22Rv1 (cell line): ENCODE measurements around the gene SRSF3.

Experiments
- ZFX ChIP-seq: fragments of 450-650 bp; IDR thresholded peaks from 2 replicates; pipeline ENCODE4 v1.6.1; 2017; ENCODE audit warnings: antibody characterized with exemption, borderline replicate concordance
- TF ChIP-seq, protein P1 (sequence below): fragments of 450-650 bp; IDR thresholded peaks from 2 replicates; pipeline ENCODE4 v1.5.1; 2017; ENCODE audit warnings: mild to moderate bottlenecking

DNA sequence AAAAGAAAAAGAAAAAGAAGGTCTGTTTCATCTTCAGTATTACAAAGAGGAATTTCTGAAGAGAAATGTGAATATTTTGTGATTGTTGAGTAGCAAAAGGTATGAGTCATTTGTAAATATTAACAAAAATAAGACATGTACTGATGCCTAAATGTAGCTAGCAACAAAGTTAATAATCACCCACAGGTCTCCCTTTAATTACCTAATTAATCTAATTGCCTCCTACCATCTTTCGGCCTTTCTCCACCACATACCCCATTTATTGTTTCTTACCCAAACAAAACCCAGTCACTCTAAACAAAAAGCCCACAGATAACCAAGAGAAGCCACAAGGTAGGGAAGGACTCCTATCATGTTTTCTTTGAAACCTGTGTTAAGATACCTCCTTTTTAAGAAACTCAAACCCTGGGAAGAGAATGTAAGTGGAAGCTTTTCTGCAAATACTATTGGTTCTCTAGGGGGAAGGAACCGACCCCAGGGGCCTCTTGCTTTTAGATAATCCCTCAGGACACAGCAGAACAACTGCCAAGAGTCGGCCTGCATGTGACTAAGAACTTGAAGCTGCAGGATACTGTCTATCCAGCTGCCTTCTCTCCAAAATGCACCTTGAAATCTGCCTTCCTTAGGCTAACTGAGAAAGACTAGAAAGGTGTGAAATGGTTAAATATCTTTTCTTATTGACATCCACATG, 30.8 kb upstream of the SRSF3 start:
- TF ChIP-seq, protein P1, sequence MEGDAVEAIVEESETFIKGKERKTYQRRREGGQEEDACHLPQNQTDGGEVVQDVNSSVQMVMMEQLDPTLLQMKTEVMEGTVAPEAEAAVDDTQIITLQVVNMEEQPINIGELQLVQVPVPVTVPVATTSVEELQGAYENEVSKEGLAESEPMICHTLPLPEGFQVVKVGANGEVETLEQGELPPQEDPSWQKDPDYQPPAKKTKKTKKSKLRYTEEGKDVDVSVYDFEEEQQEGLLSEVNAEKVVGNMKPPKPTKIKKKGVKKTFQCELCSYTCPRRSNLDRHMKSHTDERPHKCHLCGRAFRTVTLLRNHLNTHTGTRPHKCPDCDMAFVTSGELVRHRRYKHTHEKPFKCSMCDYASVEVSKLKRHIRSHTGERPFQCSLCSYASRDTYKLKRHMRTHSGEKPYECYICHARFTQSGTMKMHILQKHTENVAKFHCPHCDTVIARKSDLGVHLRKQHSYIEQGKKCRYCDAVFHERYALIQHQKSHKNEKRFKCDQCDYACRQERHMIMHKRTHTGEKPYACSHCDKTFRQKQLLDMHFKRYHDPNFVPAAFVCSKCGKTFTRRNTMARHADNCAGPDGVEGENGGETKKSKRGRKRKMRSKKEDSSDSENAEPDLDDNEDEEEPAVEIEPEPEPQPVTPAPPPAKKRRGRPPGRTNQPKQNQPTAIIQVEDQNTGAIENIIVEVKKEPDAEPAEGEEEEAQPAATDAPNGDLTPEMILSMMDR: no peak
- TF ChIP-seq ZFX: no peak
